ENCODE data around the gene PTPRA.
"Not testable (repeated sequence)": the region's sequence is repeated elsewhere in the genome, so short reads cannot be mapped to it uniquely, and the experiment has no call there.

Gene PTPRA

GRCh38 chr20:2998728-2999127, 125.4 kb downstream of the PTPRA start:
- no peak for DNase-seq (ENCODE audit: low spot score)

DNA sequence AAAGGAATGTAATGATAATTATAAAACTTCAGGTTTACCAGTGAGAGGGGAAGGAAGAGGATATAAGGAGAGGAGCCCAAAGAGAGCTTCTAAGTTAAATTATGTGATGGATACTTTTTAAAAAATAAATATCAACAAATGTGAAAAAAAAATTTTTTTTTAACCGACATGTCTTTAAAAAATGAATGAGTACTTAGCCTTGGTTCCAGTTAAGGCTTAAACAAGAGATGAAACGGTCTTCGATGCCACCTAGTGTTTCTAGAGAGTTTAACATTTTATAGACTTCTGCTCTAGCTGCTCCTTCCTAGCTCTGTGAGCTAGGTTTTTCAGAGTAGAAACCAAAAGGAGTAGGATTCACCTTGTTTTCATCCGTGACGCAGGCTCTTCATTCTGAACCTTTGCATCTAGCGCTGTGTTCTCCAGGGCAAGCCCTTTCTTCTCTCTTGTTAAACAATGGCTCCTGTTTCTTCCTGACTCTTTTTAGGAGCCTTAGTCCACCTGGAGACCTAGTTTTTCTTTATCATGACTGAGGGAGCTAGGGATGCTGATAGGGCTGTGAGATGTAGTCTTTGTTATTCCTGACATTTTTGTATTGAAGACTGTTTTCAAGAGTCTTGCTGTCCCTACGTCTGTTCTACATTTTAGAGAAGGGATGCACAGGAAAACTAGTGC, 127.7 kb downstream of the PTPRA start:
- peak; percentile 72 for DNase-seq (ENCODE audit: low spot score)

GRCh38 chr20:3003416-3003815, 130.1 kb downstream of the PTPRA start:
- no peak for DNase-seq (ENCODE audit: low spot score)

DNA sequence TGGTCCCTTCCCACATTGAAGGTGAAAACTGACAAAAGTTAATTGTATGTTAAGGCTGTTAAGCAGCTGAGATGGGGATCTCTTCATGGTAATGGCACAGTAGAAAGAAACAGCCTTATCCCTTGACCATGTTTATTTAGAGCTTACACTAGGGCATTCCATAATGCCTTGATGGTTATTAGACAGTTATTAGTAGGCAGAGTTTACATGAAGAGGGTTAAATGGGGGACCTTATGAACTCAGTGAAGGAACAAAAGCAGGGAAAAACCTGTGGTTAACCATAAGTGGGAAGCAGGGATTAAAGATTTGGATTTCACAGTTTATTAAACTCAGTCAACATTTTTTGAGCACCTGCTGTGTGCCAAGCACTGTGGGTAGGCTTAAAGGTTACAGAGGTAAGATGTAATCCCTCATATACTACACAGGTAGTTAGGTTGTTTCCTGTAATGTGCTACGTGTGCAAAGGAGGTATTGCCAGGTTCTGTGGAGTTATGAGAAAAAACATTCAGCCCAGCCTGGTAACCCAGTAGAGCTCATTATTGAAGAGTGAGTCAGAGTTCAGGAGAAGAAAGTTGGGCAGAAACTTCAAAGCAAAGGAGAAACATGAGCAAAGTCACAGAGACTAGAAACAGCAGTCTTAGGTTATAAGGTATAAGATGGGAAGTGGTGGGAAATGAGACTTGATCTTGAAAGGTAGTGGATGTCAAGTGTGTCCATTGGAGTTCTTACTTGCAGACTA, 137.9 kb downstream of the PTPRA start:
- no peak for DNase-seq (ENCODE audit: low spot score)

DNA sequence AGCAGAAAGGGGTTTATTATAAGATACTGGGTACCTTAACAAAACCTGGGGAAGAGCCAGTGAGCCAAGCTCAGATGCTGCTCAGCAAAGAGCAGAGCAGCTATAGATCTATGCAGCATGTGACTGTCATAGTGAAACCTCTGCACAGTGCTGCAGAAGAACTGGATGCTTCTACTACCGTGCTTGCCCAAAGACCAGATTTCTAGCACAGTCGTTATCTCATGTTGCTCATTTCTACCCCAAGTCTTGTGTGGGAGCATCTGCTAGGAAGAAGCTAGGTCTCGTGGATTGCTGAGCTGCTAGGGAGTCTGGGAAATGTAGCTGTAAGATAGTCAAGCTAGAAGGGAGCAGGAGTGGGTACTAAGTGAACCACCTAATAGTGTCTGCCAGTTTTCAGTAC, 138.5 kb downstream of the PTPRA start:
- DNase-seq (ENCODE audit: low spot score) = no peak

DNA sequence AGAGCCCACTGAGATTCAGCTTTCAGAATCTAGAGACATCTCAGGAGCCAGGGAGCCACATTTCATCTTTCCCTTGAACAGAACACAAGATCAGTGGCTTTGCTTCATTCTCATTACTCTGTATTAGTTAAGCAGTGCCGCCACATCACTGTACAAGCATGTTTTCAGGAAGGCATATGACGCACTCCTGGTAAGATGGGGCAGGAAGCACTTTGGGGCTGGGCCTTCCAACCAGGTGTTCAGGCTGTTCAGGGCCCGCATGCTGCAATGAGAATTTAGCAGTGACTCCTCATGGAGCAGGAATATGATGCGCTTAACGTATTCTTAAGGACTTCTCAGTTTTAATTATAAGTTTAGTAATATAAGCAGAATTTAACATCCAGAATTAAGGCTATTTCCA, 140.5 kb downstream of the PTPRA start:
- no peak for DNase-seq (ENCODE audit: low spot score)

GRCh38 chr20:3014179-3014578, 140.9 kb downstream of the PTPRA start:
- no peak for DNase-seq (ENCODE audit: low spot score)

DNA sequence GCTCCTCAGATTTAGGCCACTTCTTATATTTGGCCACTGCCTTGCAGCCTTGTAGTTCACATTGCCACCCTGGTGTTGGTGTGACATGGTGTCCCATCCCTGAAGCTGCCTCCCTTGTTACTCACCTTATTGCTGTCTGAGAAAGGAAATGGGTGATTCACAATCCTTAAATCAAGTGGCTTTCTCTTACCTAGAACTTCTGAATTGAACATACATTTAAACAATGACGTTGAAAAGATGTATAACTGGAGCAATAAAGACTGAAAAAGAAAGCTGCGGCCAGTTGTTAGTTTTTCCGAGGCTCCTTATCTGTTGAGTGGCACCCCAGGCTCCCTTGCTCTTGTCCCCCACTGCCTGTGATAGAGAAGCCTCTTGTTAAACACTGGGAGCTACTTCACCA, 141.4 kb downstream of the PTPRA start:
- no peak for DNase-seq (ENCODE audit: low spot score)

DNA sequence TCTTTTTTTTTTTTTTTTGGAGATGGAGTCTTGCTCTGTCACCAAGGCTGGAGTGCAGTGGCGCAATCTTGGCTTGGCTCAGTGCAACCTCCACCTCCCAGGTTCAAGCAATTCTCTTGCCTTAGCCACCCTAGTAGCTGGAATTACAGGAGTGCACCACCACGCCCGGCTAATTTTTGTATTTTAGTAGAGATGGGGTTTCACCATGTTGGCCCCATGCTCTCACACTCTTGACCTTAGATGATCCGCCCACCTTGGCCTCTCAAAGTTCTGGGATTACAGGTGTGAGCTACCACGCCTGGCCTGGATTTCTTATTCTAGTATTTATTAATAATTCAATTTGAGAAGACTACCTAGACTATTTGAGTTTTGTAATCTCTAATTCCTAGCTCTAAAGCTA, 142.0 kb downstream of the PTPRA start:
- not testable (repeated sequence) for DNase-seq (ENCODE audit: low spot score)

GRCh38 chr20:3021327-3021726, 148.0 kb downstream of the PTPRA start:
- no peak for DNase-seq (ENCODE audit: low spot score)

- DNase-seq (ENCODE audit: low spot score) = no peak
Measured at GRCh38 chr20:3021777-3022176, 148.5 kb downstream of the PTPRA start.

- DNase-seq (ENCODE audit: low spot score) = not testable (repeated sequence)
Measured at GRCh38 chr20:3022559-3023490, 149.5 kb downstream of the PTPRA start.

GRCh38 chr20:3027987-3028386, 154.7 kb downstream of the PTPRA start:
- no peak for DNase-seq (ENCODE audit: low spot score)

- DNase-seq (ENCODE audit: low spot score) = no peak
Measured at GRCh38 chr20:3031524-3032147, 158.4 kb downstream of the PTPRA start.

DNA sequence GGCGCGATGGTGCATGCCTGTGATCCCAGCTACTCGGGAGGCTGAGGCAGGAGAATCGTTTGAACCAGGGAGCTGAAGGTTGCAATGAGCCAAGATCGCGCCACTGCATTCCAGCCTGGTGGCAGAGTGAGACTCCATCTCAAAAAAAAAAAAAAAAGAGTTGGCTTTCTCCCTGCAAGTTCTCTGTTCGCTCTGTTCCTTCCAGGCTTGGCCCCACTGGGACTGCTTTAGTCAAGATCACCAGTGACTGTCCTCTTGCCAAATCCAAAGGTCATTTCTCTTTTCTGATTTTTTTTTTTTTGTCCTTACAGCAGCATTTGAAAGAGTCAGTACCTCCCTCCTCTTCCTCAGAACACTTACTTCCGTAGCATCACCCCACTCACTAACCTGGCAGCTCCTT, 159.3 kb downstream of the PTPRA start:
- DNase-seq (ENCODE audit: low spot score) = no peak

DNA sequence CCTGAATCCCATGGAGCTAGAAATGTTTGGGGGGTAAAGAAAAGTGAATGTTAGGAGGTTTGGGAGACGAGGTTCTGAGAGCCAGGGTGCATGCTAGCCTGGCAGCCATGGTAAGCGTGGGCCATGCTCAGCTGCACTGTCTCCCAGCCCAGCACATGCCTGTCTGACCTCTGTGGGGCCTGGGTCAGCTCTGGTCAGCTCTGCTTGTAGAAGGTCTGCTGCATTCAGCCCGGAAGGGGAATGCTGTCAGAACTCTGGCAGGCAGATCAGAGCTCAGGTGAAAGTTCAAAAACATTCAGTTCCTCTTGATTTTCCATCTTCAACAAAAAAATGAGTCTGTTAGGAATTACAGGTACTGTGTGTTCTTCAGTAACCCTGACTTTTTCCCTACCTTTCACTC, 164.4 kb downstream of the PTPRA start:
- DNase-seq (ENCODE audit: low spot score) = no peak

DNA sequence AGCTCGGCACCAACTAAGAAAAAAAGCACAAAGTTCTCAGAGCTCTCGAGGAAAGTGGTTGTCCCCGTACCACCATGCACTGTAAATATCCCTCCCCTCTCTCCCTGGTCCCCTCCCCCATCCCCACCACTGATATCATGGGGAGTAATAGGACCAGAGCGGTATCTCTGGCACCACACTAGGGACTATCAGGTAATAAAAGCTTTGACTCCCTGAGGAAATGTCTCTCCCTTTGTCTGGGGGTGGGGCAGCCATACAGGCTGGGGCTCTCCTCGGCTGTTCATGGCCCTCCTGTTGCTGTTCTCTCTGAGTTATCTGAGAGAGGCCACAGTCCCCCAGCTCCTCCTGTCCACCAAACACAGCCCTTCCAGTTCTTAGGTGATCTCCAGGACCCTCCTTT, 165.2 kb downstream of the PTPRA start:
- no peak for DNase-seq (ENCODE audit: low spot score)

DNA sequence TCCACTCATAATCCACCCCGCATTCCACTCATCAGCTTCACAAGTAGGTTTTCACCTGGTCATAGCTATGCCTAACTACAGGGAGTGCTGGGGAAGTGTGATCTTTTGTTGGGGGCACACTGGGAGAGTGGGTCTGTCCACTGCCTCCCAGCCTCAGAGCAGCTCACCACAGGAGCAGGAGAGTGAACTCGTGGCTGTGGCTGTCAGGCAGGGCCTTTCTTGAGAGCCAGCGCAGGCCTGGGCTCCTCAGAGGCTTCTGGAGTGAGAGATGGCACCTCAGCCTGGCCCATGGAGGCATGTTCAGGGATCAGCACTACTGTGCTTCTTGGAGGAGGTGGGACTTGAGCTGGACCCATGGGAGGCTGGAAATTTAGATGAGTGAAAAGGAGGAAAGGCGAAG, 166.1 kb downstream of the PTPRA start:
- no peak for DNase-seq (ENCODE audit: low spot score)

- DNase-seq (ENCODE audit: low spot score) = no peak
Measured at GRCh38 chr20:3040086-3040485, 166.8 kb downstream of the PTPRA start.

- DNase-seq (ENCODE audit: low spot score) = no peak
Measured at GRCh38 chr20:3041854-3042409, 168.7 kb downstream of the PTPRA start.

DNA sequence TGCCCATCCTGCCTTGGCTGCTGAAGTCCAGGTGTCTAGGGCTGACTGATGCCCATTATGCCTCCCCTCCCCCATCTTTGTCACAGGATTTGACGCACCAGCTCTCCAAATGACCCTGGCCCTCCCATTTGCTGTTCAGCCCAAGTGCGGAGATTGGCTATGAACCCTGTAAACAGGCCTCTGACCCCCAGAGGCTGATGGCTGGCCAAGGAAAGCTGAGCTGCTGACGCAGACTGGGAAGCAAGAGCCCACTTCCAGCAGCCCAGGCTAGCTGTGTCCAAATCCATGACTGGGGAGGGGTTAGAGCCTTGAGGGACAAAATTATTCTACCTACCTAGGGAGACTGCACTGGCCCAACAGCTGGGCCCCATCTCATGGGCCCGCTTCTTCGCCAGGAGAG, 169.3 kb downstream of the PTPRA start:
- DNase-seq (ENCODE audit: low spot score) = no peak

GRCh38 chr20:3043322-3043721, 170.0 kb downstream of the PTPRA start, which contains the start of gene GNRH2:
TSS of gene GNRH2 (plus strand) at chr20:3043622. CDS start at chr20:3044415, 793 bp downstream.
- DNase-seq (ENCODE audit: low spot score) = no peak

All from hematopoietic multipotent progenitor cell treated with erythropoietin and hydrocortisone succinate and interleukin-3 and kit ligand, for 15 days (in vitro differentiated cells).